Esophagus (tissue), 2 donors: ENCODE results near the gene CNTN1. TPM values are rescaled to one million over a fixed set of nuclear protein-coding genes. Genes with fewer than 3 reads are reported as not detected.

Experiments used
- H3K27ac ChIP-seq, 2 donors: one replicate each; pipeline ENCODE4 v1.5.1; 2013; ENCODE audit warnings: low read depth in 2 of 2, mild to moderate bottlenecking in 2 of 2, inconsistent platforms in 1 of 2, low read length in 1 of 2, moderate library complexity in 1 of 2
- H3K27me3 ChIP-seq, 2 donors: one replicate each; pipeline ENCODE4 v1.6.1; 2013; ENCODE audit warnings: low read length in 2 of 2, control low read depth in 1 of 2, mild to moderate bottlenecking in 1 of 2; ENCODE audit not compliant: insufficient read depth in 2 of 2, control insufficient read depth in 1 of 2
- H3K36me3 ChIP-seq, 2 donors: one replicate each; pipeline ENCODE4 v1.6.1; 2013; ENCODE audit warnings: low read length in 1 of 2; ENCODE audit not compliant: control insufficient read depth in 2 of 2, insufficient read depth in 2 of 2
- H3K4me1 ChIP-seq, 2 donors: one replicate each; pipeline ENCODE4 v1.6.1; 2013; ENCODE audit warnings: low read length in 1 of 2; ENCODE audit not compliant: control insufficient read depth in 2 of 2, insufficient read depth in 2 of 2
- H3K4me3 ChIP-seq, 2 donors: one replicate each; pipeline ENCODE4 v1.5.1; 2013; ENCODE audit warnings: low read length in 2 of 2, mild to moderate bottlenecking in 2 of 2, low read depth in 1 of 2, moderate library complexity in 1 of 2
- H3K9me3 ChIP-seq, 2 donors: one replicate each; pipeline ENCODE4 v1.6.1; 2013; ENCODE audit warnings: mild to moderate bottlenecking in 2 of 2, low read depth in 1 of 2, low read length in 1 of 2, moderate library complexity in 1 of 2; ENCODE audit not compliant: control insufficient read depth in 2 of 2, insufficient read depth in 1 of 2
- WGBS, 2 donors: extraction: QIAGEN DNeasy Blood & Tissue Kit; methylation state at CpG; one replicate each; pipeline ENCODE4 v1.1.7; 2013; 5-methylcytosine and 5-hydroxymethylcytosine counted together
- polyA plus RNA-seq, 2 donors: library from polyadenylated mRNA; stranded (reverse); fragments of 200-250 nt; gene quantifications; one replicate each; pipeline ENCODE4 v1.2.3, GENCODE V29; 2013
- donor health status: healthy with polysubstance abuse.
- donor health status: Bipolar disorder and iron deficiency.

The CNTN1 gene
- polyA plus RNA-seq, 2 donors, result 0.28 to 1.2 TPM

DNA sequence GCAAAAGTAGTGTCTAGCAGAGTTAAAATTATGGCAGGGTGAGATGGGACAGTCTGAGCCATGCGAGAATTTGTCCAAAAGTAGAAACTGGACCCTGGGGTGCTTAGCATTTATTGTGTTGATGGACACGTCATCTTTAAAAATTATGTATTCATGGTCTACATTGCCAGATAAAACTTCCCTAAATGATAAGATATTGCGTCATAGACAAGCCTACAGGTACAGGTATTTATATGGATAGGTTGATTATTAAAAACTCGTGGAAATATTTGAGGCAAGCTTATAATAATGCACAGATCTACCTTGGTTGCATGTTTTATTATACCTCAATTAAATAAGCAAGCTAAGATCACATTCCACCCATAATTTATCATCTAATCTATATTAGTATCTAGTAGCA lies 299.9 kb downstream of the CNTN1 start:
- Histone ChIP-seq H3K4me1 (no peaks in the 10 kb centered on the region), H3K36me3 (no peaks in the 10 kb centered on the region), H3K9me3 (no peaks in the 10 kb centered on the region), H3K27me3 (no peaks in the 10 kb centered on the region), H3K4me3 (no peak overlapping the region), H3K27ac (no peak overlapping the region)
- 70 to 83% methylated on average over 4 of the region's 4 CpGs for WGBS, 2 donors

DNA sequence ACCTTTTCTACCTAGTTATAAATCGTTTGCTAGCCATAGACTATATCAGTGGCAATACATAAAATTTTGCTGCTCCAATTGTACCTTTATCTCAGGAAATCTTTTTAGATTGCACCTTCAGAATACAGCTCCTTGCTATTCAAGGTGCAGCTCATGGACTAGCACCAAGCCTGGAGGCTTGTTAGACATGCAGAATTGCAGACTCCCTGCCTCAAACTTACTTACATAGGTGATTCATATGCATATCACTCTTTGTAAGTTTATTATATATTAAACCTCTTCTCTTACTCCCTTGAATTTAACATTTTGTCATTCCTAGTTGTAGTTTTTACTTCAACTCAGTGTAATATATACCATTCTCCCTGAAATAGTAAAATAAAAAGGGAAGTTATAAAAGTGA lies 300.4 kb downstream of the CNTN1 start:
- WGBS, 2 donors, result 64 to 82% methylated on average over 1 of the region's 1 CpG
- Histone ChIP-seq H3K27ac (no peak overlapping the region), H3K36me3 (no peaks in the 10 kb centered on the region), H3K4me3 (no peak overlapping the region), H3K4me1 (no peaks in the 10 kb centered on the region), H3K9me3 (no peaks in the 10 kb centered on the region), H3K27me3 (no peaks in the 10 kb centered on the region)

DNA sequence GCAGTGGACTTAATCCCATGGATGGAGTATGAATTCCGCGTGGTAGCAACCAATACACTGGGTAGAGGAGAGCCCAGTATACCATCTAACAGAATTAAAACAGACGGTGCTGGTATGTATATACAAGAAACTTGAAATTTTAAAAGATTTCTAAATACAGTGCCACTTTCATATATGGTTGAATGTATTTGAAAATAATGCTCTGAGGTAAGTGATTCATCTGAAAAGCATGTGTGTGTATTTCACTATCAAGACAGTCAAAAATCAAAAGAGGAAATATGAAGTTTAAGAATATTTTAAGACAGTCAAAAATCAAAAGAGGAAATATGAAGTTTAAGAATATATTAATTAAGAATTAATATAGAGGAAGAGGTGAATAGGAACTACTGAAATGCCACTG lies 300.9 kb downstream of the CNTN1 start:
- H3K4me1 ChIP-seq, result no peaks in the 10 kb centered on the region
- H3K27me3 ChIP-seq, result no peaks in the 10 kb centered on the region
- no peaks in the 10 kb centered on the region for H3K9me3 ChIP-seq
- 87 to 90% methylated on average over 3 of the region's 3 CpGs for WGBS, 2 donors
- no peak overlapping the region for H3K4me3 ChIP-seq
- H3K36me3 ChIP-seq, result no peaks in the 10 kb centered on the region
- H3K27ac ChIP-seq, result no peak overlapping the region

DNA sequence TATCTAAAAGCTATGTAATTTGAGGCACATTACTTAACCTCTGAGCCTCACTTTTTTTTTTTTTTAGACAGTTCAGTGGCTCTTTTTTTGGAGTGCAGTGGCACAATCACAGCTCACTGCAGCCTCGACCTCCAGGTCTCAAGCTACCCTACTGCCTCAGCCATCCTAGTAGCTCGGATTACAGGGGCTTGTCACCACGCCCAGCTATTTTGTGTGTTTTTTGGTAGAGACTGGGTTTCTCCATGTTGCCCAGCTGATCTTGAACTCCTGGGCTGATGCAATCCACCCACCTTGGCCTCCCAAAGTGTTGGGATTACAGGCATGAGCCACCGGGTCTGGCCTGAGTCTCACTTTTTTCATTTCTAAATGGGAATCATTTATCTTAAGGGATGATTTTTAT lies 303.9 kb downstream of the CNTN1 start:
- H3K27ac ChIP-seq, result no peak overlapping the region
- 80% methylated on average over 4 of the region's 4 CpGs for WGBS, 2 donors
- H3K36me3 ChIP-seq, result no peaks in the 10 kb centered on the region
- no peaks in the 10 kb centered on the region for H3K9me3 ChIP-seq
- no peak overlapping the region for H3K4me3 ChIP-seq
- H3K4me1 ChIP-seq, result no peaks in the 10 kb centered on the region
- H3K27me3 ChIP-seq, result no peaks in the 10 kb centered on the region

DNA sequence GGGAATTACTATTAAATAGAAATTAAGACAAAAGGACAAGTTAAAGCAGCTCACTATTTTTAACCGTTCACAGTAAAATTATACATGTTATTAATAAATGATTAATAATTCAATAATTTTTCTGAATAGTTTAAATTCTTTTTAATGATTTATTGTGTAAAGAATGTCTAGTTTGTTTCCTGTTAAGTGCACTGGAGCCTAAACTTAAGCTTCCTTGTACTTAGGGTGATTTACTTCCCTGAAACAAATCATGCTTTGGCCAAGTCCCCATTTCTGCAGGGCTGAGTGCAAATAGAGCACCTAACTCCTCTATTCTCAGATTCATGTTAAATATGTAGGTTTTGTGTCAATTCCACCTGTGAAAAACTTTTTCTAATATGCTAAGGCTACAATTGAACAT lies 307.0 kb downstream of the CNTN1 start:
- H3K9me3 ChIP-seq, result no peaks in the 10 kb centered on the region
- H3K27me3 ChIP-seq, result no peaks in the 10 kb centered on the region
- H3K4me3 ChIP-seq, result no peak overlapping the region
- no peaks in the 10 kb centered on the region for H3K4me1 ChIP-seq
- H3K27ac ChIP-seq, result no peak overlapping the region
- whole genome bisulfite sequencing, 2 donors, result 30 to 39% methylated on average over 1 of the region's 1 CpG
- no peaks in the 10 kb centered on the region for H3K36me3 ChIP-seq

DNA sequence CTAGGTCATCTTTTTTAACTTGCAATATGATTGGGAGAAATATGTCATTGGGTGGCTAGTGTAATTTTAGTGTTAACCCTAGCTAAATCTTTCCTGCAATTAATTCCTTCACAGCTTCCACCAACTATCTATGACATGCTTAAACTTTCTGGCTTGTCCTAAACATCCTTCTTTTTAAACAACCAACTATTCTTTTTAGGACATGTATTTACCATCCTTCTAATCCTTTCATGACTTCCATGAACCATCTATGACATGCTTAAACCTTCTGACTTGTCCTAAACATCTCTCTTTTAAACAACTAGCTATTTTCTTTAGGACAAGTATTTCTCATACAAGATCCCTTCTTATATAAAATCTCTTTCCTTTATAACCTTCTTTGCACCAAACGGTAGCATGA lies 316.2 kb downstream of the CNTN1 start:
- Histone ChIP-seq H3K27ac (no peak overlapping the region), H3K9me3 (peaks cover 0 to 2% of the 10 kb centered on the region in 2 donors), H3K36me3 (no peaks in the 10 kb centered on the region), H3K4me1 (no peaks in the 10 kb centered on the region), H3K4me3 (no peak overlapping the region), H3K27me3 (no peaks in the 10 kb centered on the region)
- WGBS, 2 donors, result 77 to 80% methylated on average over 1 of the region's 1 CpG

DNA sequence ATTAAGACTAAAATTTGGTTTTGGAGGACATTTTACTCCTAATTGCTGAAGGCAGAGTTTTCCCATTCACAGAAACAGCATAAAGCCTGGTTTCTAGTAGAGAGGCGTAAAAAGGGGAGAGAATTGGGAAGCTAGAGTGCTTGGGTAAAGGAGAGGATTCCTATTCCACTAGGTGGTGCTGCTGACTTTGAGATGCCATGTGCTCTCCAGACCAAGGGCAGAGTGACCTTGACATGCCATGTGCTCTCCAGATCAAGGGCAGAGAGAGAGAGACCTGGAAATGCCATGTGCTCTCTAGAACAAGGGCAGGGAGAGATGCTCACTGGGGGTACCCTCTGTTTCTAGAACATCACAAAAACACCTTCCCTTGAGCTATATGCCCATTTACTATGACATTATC lies 319.7 kb downstream of the CNTN1 start:
- Histone ChIP-seq H3K27ac (no peak overlapping the region), H3K4me1 (no peaks in the 10 kb centered on the region), H3K4me3 (no peak overlapping the region), H3K36me3 (no peaks in the 10 kb centered on the region), H3K27me3 (no peaks in the 10 kb centered on the region), H3K9me3 (no peaks in the 10 kb centered on the region)
- WGBS, 2 donors, result 87 to 96% methylated on average over 1 of the region's 1 CpG

DNA sequence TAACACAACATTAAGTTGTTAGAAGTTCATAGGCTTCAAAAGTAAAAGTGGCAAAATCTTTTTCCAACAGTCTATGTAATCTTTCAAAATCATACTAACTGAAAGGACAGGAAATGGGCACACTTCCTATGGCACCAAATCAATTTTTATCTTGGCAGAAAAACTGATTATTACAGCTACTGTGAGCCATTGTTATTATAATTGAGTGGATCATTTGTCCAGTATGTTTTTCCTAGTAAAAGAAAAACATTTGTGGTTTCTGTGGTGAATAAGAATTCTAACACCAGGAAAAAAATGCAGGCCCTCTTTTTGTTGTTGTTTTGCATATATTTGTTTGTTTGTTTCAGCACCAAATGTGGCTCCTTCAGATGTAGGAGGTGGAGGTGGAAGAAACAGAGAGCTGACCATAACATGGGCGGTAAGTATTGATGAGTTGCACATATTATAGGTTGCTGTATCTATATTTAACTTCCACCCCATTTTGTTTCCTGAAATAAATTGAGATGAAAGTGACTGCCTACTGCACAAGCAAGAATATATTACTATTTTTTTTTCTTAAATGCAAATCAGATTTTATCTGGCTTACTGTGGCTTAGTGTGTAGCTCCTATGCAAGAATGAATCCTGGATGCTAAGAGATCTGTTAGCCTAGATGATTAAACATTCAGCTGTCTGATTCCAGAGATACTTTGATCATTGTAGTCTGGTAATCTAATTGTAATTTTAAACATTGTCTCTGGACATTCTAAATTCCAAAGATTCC lies 321.8 kb downstream of the CNTN1 start:
- H3K4me3 ChIP-seq, result no peak overlapping the region
- 73 to 90% methylated on average over 1 of the region's 1 CpG for WGBS, 2 donors
- no peaks in the 10 kb centered on the region for H3K4me1 ChIP-seq
- H3K27me3 ChIP-seq, result no peaks in the 10 kb centered on the region
- H3K36me3 ChIP-seq, result no peaks in the 10 kb centered on the region
- H3K27ac ChIP-seq, result no peak overlapping the region
- H3K9me3 ChIP-seq, result no peaks in the 10 kb centered on the region

DNA sequence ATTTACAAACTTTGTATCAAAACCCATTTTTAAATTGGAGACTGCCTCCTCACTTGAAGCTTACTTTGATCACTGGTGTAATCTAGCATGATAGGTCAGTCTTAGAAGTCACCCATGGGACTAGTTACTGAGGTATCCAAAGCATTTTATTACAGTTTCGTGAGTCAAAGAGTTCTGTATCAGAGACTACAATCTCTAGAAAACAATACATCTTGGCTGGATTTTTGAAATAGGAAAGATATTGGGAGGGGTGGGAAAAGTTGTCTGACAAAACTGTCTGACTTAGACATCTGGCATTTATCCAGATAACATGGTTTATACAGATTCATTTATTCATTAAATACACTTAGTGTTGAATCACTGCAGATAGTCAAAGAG lies 322.4 kb downstream of the CNTN1 start:
- 33 to 43% methylated on average over 1 of the region's 1 CpG for WGBS, 2 donors
- H3K4me1 ChIP-seq, result no peaks in the 10 kb centered on the region
- H3K36me3 ChIP-seq, result no peaks in the 10 kb centered on the region
- H3K27ac ChIP-seq, result no peak overlapping the region
- no peak overlapping the region for H3K4me3 ChIP-seq
- H3K27me3 ChIP-seq, result no peaks in the 10 kb centered on the region
- H3K9me3 ChIP-seq, result no peaks in the 10 kb centered on the region

DNA sequence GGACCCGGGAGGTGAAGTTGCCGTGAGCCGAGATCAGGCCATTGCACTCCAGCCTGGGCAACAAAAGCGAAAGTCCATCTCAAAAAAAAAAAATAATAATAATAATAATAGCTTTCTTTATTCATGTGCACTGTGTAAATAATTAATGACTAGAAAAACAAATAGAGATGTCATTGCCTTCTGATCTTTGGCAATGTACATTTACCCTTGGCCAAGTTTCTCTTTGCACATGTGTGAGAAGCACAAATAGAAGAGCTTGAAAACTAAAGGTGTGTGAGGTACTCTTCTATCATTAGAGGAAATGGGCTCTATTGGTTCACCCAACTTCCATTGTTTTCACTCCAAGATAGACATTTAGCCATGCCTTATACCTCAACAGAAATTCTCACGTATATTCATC lies 325.8 kb downstream of the CNTN1 start:
- no peak overlapping the region for H3K27ac ChIP-seq
- no peaks in the 10 kb centered on the region for H3K36me3 ChIP-seq
- H3K4me1 ChIP-seq, result no peaks in the 10 kb centered on the region
- H3K9me3 ChIP-seq, result no peaks in the 10 kb centered on the region
- H3K4me3 ChIP-seq, result no peak overlapping the region
- 82 to 88% methylated on average over 5 of the region's 5 CpGs for WGBS, 2 donors
- H3K27me3 ChIP-seq, result no peaks in the 10 kb centered on the region
